Measurements from ENCODE around the gene NF2. TPM values are rescaled to one million over a fixed set of nuclear protein-coding genes. Genes with fewer than 3 reads are reported as not detected.

Gene NF2
- total RNA-seq, 2 donors from 2014 or later: 45.7 to 51.4 TPM

DNA sequence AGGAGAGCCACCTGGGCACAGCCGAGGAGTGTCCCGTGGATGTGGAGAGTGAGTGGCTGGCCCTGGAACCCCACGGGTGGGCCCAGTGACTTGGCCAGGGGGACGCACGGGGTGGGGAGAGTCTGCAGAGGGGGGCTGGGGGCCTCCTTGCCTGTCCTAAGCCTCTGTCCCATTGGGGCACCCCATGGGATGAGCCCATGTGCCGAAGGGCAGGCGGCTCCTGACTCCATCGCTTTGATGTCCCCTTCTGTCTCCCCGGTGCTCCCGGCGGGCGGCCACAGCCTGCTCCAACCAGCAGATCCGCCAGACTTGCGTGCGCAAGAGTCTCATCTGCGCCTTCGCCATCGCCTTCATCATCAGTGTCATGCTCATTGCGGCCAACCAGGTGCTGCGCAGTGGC is 125.7 kb downstream of the NF2 start:
- peak; percentile 44 for DNase-seq
- Histone ChIP-seq H3K4me1 (ENCODE audit: control insufficient read depth, insufficient read depth, low read length) (no peaks in the 10 kb centered on the region), H3K36me3 (ENCODE audit: control insufficient read depth, insufficient read depth, low read length) (no peaks in the 10 kb centered on the region), H3K9me3 (ENCODE audit: control insufficient read depth, low read length) (no peaks in the 10 kb centered on the region), H3K27ac (ENCODE audit: low read depth, low read length) (no peak overlapping the region), H3K9ac (ENCODE audit: extremely low read depth, low read length, poor library complexity, severe bottlenecking) (no peak overlapping the region), H3K4me3 (ENCODE audit: low read length) (no peak overlapping the region), H3K27me3 (ENCODE audit: control insufficient read depth, insufficient read depth, low read length, poor library complexity, severe bottlenecking) (peaks cover 9% of the 10 kb centered on the region)
- TF ChIP-seq, protein P1, sequence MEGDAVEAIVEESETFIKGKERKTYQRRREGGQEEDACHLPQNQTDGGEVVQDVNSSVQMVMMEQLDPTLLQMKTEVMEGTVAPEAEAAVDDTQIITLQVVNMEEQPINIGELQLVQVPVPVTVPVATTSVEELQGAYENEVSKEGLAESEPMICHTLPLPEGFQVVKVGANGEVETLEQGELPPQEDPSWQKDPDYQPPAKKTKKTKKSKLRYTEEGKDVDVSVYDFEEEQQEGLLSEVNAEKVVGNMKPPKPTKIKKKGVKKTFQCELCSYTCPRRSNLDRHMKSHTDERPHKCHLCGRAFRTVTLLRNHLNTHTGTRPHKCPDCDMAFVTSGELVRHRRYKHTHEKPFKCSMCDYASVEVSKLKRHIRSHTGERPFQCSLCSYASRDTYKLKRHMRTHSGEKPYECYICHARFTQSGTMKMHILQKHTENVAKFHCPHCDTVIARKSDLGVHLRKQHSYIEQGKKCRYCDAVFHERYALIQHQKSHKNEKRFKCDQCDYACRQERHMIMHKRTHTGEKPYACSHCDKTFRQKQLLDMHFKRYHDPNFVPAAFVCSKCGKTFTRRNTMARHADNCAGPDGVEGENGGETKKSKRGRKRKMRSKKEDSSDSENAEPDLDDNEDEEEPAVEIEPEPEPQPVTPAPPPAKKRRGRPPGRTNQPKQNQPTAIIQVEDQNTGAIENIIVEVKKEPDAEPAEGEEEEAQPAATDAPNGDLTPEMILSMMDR (conservative IDR thresholded peaks at IDR 0.05): no peak
- 93 to 99% methylated on average over 10 to 20 of the region's 20 CpGs for WGBS, 2 experiments (ENCODE audit: insufficient coverage in 1 of 2, insufficient read length in 1 of 2)
- Mint-ChIP-seq H3K4me1 (peaks cover 8% of the 10 kb centered on the region), H3K27me3 (ENCODE audit: insufficient read depth) (peaks cover 12% of the 10 kb centered on the region), H3K4me3 (no peak overlapping the region), H3K27ac (no peak overlapping the region), H3K36me3 (ENCODE audit: low read depth) (no peaks in the 10 kb centered on the region), H3K9me3 (no peaks in the 10 kb centered on the region)

DNA sequence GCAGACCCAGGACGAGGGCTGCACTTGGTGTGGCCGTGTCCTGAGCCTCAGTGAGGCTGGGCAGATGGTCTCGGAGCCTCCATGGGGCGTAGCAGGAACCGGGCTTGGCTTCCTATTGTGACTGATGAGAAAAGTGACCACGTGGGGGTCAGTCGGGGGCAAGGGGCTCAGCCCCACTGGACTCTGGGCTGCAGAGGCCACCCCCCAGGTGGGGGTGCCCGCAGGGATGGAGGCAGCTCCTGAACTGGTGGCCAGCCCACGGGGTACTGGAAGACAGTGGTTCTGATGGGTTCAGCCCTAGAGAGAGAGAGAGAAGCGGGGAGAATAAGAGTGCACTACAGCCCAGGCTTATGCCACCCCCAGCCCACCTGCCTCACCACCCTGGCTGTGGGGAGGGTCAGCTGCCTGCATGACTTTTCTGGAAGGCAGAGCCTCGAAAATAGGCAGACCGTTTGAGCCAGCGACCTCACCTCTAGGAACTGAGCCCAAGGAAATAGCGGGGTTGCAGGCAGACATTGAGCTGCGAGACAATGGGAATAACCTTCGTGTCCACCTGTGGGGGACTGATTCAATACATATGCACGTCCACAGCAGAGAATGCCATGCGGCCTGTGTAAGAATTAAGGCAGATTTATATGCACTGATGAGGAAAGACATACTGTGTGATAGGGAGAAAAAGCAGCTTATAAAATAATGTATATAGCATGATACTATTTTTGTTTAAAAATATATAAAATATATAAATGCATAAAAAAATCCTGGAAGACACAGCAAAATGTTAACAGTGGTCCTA is 127.8 kb downstream of the NF2 start:
- Mint-ChIP-seq H3K4me3 (no peak overlapping the region), H3K27me3 (ENCODE audit: insufficient read depth) (no peaks in the 10 kb centered on the region), H3K36me3 (ENCODE audit: low read depth) (no peaks in the 10 kb centered on the region), H3K9me3 (no peaks in the 10 kb centered on the region), H3K27ac (no peak overlapping the region), H3K4me1 (peaks cover 15% of the 10 kb centered on the region)
- 84 to 87% methylated on average over 7 to 18 of the region's 18 CpGs for WGBS, 2 experiments (ENCODE audit: insufficient coverage in 1 of 2, insufficient read length in 1 of 2)
- H3K27me3 ChIP-seq (ENCODE audit: control insufficient read depth, insufficient read depth, low read length, poor library complexity, severe bottlenecking): no peaks in the 10 kb centered on the region
- no peak overlapping the region for H3K4me3 ChIP-seq (ENCODE audit: low read length)
- no peaks in the 10 kb centered on the region for H3K36me3 ChIP-seq (ENCODE audit: control insufficient read depth, insufficient read depth, low read length)
- no peaks in the 10 kb centered on the region for H3K9me3 ChIP-seq (ENCODE audit: control insufficient read depth, low read length)
- no peaks in the 10 kb centered on the region for H3K4me1 ChIP-seq (ENCODE audit: control insufficient read depth, insufficient read depth, low read length)
- no peak overlapping the region for H3K27ac ChIP-seq (ENCODE audit: low read depth, low read length)
- DNase-seq: no peak
- no peak overlapping the region for H3K9ac ChIP-seq (ENCODE audit: extremely low read depth, low read length, poor library complexity, severe bottlenecking)
- TF ChIP-seq, protein P1 (conservative IDR thresholded peaks at IDR 0.05): no peak

DNA sequence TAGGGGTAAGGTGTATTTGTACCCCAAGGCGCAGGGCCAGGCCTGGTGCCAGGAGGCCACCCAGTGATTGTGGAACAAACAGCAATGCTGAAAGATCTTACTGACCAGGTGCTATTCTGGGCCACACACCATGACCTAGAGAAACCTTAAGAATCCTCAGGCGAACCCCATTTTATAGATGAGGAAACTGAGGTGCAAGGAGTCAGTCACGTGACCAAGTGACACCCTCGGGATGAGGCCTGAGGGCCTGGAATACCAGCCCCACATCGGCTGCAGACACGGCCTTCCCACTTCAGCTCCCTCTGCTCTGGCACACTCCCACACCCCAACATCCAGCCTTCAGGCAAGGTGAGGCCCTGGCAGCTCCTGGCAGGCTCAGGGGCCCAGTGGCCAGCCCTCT is 129.4 kb downstream of the NF2 start:
- Mint-ChIP-seq H3K4me3 (no peak overlapping the region), H3K27ac (no peak overlapping the region), H3K9me3 (no peaks in the 10 kb centered on the region), H3K36me3 (ENCODE audit: low read depth) (no peaks in the 10 kb centered on the region), H3K27me3 (ENCODE audit: insufficient read depth) (no peaks in the 10 kb centered on the region), H3K4me1 (peaks cover 8% of the 10 kb centered on the region)
- no peak for DNase-seq
- H3K9ac ChIP-seq (ENCODE audit: extremely low read depth, low read length, poor library complexity, severe bottlenecking): no peak overlapping the region
- no peaks in the 10 kb centered on the region for H3K9me3 ChIP-seq (ENCODE audit: control insufficient read depth, low read length)
- no peaks in the 10 kb centered on the region for H3K4me1 ChIP-seq (ENCODE audit: control insufficient read depth, insufficient read depth, low read length)
- no peak overlapping the region for H3K27ac ChIP-seq (ENCODE audit: low read depth, low read length)
- no peaks in the 10 kb centered on the region for H3K36me3 ChIP-seq (ENCODE audit: control insufficient read depth, insufficient read depth, low read length)
- H3K27me3 ChIP-seq (ENCODE audit: control insufficient read depth, insufficient read depth, low read length, poor library complexity, severe bottlenecking): no peaks in the 10 kb centered on the region
- TF ChIP-seq, protein P1 (conservative IDR thresholded peaks at IDR 0.05): no peak
- WGBS, 2 experiments (ENCODE audit: insufficient coverage in 1 of 2, insufficient read length in 1 of 2): 94 to 100% methylated on average over 2 to 6 of the region's 6 CpGs
- H3K4me3 ChIP-seq (ENCODE audit: low read length): no peak overlapping the region
